GM18909 (cell line): Measurements from ENCODE around the gene KRTAP29-1.
"Not testable (repeated sequence)": the region's sequence is repeated elsewhere in the genome, so short reads cannot be mapped to it uniquely, and the experiment has no call there.

Experiments used
- ATAC-seq: cut with Tn5 transposase; IDR thresholded peaks from one replicate; pipeline ENCODE4 v1.9.1; 2021; ENCODE audit warnings: mild to moderate bottlenecking; ENCODE audit not compliant: unreplicated experiment, poor library complexity

Gene KRTAP29-1

GRCh38 chr17:41304091-41304490 is 1.4 kb upstream of the KRTAP29-1 start:
- no peak for ATAC-seq

GRCh38 chr17:41302981-41303380 is 330 bp upstream of the KRTAP29-1 start:
- no peak for ATAC-seq

GRCh38 chr17:41301204-41301790 is 1.4 kb downstream of the KRTAP29-1 start:
- ATAC-seq: no peak

GRCh38 chr17:41298458-41299135 is 4.1 kb downstream of the KRTAP29-1 start:
- no peak for ATAC-seq

- no peak for ATAC-seq
Observed at GRCh38 chr17:41296846-41297245, 5.8 kb downstream of the KRTAP29-1 start.

GRCh38 chr17:41294016-41294415 is 8.6 kb downstream of the KRTAP29-1 start:
- ATAC-seq: no peak

GRCh38 chr17:41287050-41287449 is 15.6 kb downstream of the KRTAP29-1 start:
- no peak for ATAC-seq

GRCh38 chr17:41284546-41284945 is 18.1 kb downstream of the KRTAP29-1 start:
- no peak for ATAC-seq

- ATAC-seq: no peak
Observed at GRCh38 chr17:41284043-41284442, 18.6 kb downstream of the KRTAP29-1 start.

- ATAC-seq: no peak
Observed at GRCh38 chr17:41278176-41278955, 24.3 kb downstream of the KRTAP29-1 start.

GRCh38 chr17:41275648-41276190 is 26.9 kb downstream of the KRTAP29-1 start, which contains the start of gene KRTAP9-7:
Gene KRTAP9-7, plus strand, starts transcription at chr17:41275698. Its CDS starts 0 bp downstream, at chr17:41275698.
- not testable (repeated sequence) for ATAC-seq

GRCh38 chr17:41271858-41272257 is 30.8 kb downstream of the KRTAP29-1 start:
- ATAC-seq: no peak

- not testable (repeated sequence) for ATAC-seq
Observed at GRCh38 chr17:41271323-41271722, 31.3 kb downstream of the KRTAP29-1 start.

GRCh38 chr17:41267711-41268110 is 34.9 kb downstream of the KRTAP29-1 start:
- no peak for ATAC-seq

- ATAC-seq: no peak
Observed at GRCh38 chr17:41265078-41265477, 37.6 kb downstream of the KRTAP29-1 start, which contains the start of gene KRTAP9-6. Gene KRTAP9-6, plus strand, starts transcription at chr17:41265378. Its CDS starts 0 bp downstream, at chr17:41265378.

GRCh38 chr17:41264599-41264998 is 38.1 kb downstream of the KRTAP29-1 start:
- ATAC-seq: no peak

- no peak for ATAC-seq
Observed at GRCh38 chr17:41263212-41263611, 39.4 kb downstream of the KRTAP29-1 start.

- no peak for ATAC-seq
Observed at GRCh38 chr17:41258406-41258805, 44.2 kb downstream of the KRTAP29-1 start.

GRCh38 chr17:41256291-41256685 is 46.4 kb downstream of the KRTAP29-1 start:
- no peak for ATAC-seq

GRCh38 chr17:41255381-41256290 is 47.0 kb downstream of the KRTAP29-1 start, which contains the start of gene KRTAP9-9:
Gene KRTAP9-9, plus strand, starts transcription at chr17:41255384.
- not testable (repeated sequence) for ATAC-seq
